H1 (cell line): ENCODE data around the gene WDR53. TPM values are rescaled to one million over a fixed set of nuclear protein-coding genes. Genes with fewer than 3 reads are reported as not detected.

Source experiments
- CTCF ChIA-PET: fragments of 300-600 bp; sonication (Branson Sonifier 250); formaldehyde crosslinking; loops from one replicate; lab custom pipeline; 2021; ENCODE audit not compliant: partially characterized antibody; lab: Charles Lee
- POLR2A ChIA-PET: fragments of 300-600 bp; sonication (Branson Sonifier 250); formaldehyde crosslinking; loops from one replicate; lab custom pipeline; 2021; ENCODE audit warnings: inconsistent platforms; ENCODE audit not compliant: partially characterized antibody; lab: Charles Lee
- DNase-seq, 2 experiments: peaks; one replicate each; pipeline versions ENCODE4 v3.0.0 to v3.0.0-alpha.2; 2010 to 2022; ENCODE audit warnings: low spot score in 2 of 2, low read depth in 1 of 2, mixed read lengths in 1 of 2
- FAIRE-seq: peaks from 2 replicates; lab custom pipeline; 2011; peaks lifted over from hg19 to GRCh38; lab: Jason Lieb, UNC
- H2AFZ ChIP-seq: 2 replicates; pipeline ENCODE4 v1.8.1; 2012; ENCODE audit warnings: low read length, inconsistent platforms
- H2AK5ac ChIP-seq: 2 replicates; pipeline ENCODE4 v1.6.1; 2013; ENCODE audit warnings: low read depth, low read length
- H2BK120ac ChIP-seq: replicated peaks from 2 replicates; pipeline ENCODE3; 2013; ENCODE audit warnings: low read depth, low read length, inconsistent platforms
- H2BK12ac ChIP-seq: 2 replicates; pipeline ENCODE4 v1.6.1; 2013; ENCODE audit warnings: low read depth, low read length
- H2BK15ac ChIP-seq: 2 replicates; pipeline ENCODE4 v1.6.1; 2013; ENCODE audit warnings: low read length
- H2BK20ac ChIP-seq: 2 replicates; pipeline ENCODE4 v1.6.1; 2013; ENCODE audit warnings: low read length
- H2BK5ac ChIP-seq: 2 replicates; pipeline ENCODE4 v1.6.1; 2013; ENCODE audit warnings: low read depth, low read length
- H3K14ac ChIP-seq: 2 replicates; pipeline ENCODE4 v1.6.1; 2013; ENCODE audit warnings: inconsistent platforms; ENCODE audit not compliant: insufficient read length
- H3K18ac ChIP-seq: 2 replicates; pipeline ENCODE4 v1.6.1; 2013; ENCODE audit warnings: low read length; ENCODE audit errors: extremely low read depth
- H3K23ac ChIP-seq: 2 replicates; pipeline ENCODE4 v1.6.1; 2013; ENCODE audit warnings: inconsistent platforms; ENCODE audit not compliant: insufficient read length
- H3K23me2 ChIP-seq: 2 replicates; pipeline ENCODE4 v1.6.1; 2013; ENCODE audit warnings: low read depth, low read length
- H3K27ac ChIP-seq: 2 replicates; pipeline ENCODE4 v1.6.1; 2011; ENCODE audit warnings: low read depth, low read length, inconsistent platforms
- H3K27me3 ChIP-seq, 4 experiments: replicated peaks in 1 of 4; 1 replicate in 1 of 4; 2 replicates in 3 of 4; pipeline versions ENCODE4 v1.6.1 to v1.8.1; 2011 to 2013; ENCODE audit warnings: low read length in 3 of 4, mild to moderate bottlenecking in 3 of 4, inconsistent platforms in 2 of 4, mixed read lengths in 2 of 4, moderate library complexity in 1 of 4; ENCODE audit not compliant: control insufficient read depth in 3 of 4, insufficient read depth in 3 of 4; ENCODE audit errors: extremely low read depth in 1 of 4
- H3K36me3 ChIP-seq, 4 experiments: 2 replicates each; pipeline versions ENCODE4 v1.6.1 to v1.8.1; 2011 to 2013; ENCODE audit warnings: mild to moderate bottlenecking in 4 of 4, low read length in 3 of 4, moderate library complexity in 2 of 4, control low read depth in 1 of 4, inconsistent platforms in 1 of 4; ENCODE audit not compliant: insufficient read depth in 4 of 4, control insufficient read depth in 2 of 4
- H3K4ac ChIP-seq: replicated peaks from 2 replicates; pipeline ENCODE3; 2013; ENCODE audit warnings: low read length, low read depth, mixed read lengths, inconsistent platforms; ENCODE audit not compliant: insufficient read length
- H3K4me1 ChIP-seq, 4 experiments: replicated peaks in 1 of 4; 1 replicate in 1 of 4; 2 replicates in 3 of 4; pipeline versions ENCODE4 v1.6.1 to v1.8.1; 2011 to 2013; ENCODE audit warnings: low read length in 3 of 4, inconsistent platforms in 2 of 4, mixed read lengths in 1 of 4; ENCODE audit not compliant: insufficient read depth in 4 of 4, control insufficient read depth in 3 of 4
- H3K4me2 ChIP-seq, 2 experiments: 2 replicates each; pipeline versions ENCODE4 v1.6.1 to v1.8.1; 2011 to 2013; ENCODE audit warnings: low read depth in 2 of 2, low read length in 2 of 2, control low read depth in 1 of 2, inconsistent platforms in 1 of 2, mild to moderate bottlenecking in 1 of 2; ENCODE audit not compliant: insufficient read depth in 1 of 2
- H3K4me3 ChIP-seq, 4 experiments: fragments of 200-600, 300-600 bp in 1 of 4; sonication (generic), shearing (Covaris generic), sonication (Bioruptor Twin) in 1 of 4; 2 replicates each; pipeline versions ENCODE4 v1.5.1 to v1.8.1; 2011 to 2016; ENCODE audit warnings: low read length in 4 of 4, low read depth in 3 of 4, control low read depth in 2 of 4, inconsistent platforms in 2 of 4, mild to moderate bottlenecking in 2 of 4, mixed read lengths in 1 of 4, moderate library complexity in 1 of 4; ENCODE audit not compliant: insufficient read depth in 2 of 4; ENCODE audit errors: extremely low read depth in 1 of 4
- H3K56ac ChIP-seq: replicated peaks from 2 replicates; pipeline ENCODE3; 2013; ENCODE audit warnings: low read depth, mild to moderate bottlenecking, mixed read lengths, low read length, inconsistent platforms; ENCODE audit not compliant: insufficient read length
- H3K79me1 ChIP-seq: 2 replicates; pipeline ENCODE4 v1.6.1; 2013; ENCODE audit warnings: low read depth, low read length, control low read depth
- H3K79me2 ChIP-seq, 2 experiments: 2 replicates each; pipeline versions ENCODE4 v1.6.1 to v1.8.1; 2012 to 2013; ENCODE audit warnings: low read length in 2 of 2, mild to moderate bottlenecking in 2 of 2, inconsistent platforms in 1 of 2; ENCODE audit not compliant: insufficient read depth in 2 of 2, control insufficient read depth in 1 of 2
- H3K9ac ChIP-seq, 4 experiments: replicated peaks in 1 of 4; 1 replicate in 1 of 4; 2 replicates in 3 of 4; pipeline versions ENCODE4 v1.6.1 to v1.8.1; 2011 to 2013; ENCODE audit warnings: low read depth in 3 of 4, low read length in 3 of 4, control low read depth in 2 of 4, mild to moderate bottlenecking in 2 of 4, moderate library complexity in 2 of 4, inconsistent platforms in 1 of 4; ENCODE audit errors: extremely low read depth in 1 of 4
- H3K9me3 ChIP-seq, 2 experiments: 2 replicates each; pipeline versions ENCODE4 v1.6.1 to v1.8.1; 2012 to 2013; ENCODE audit warnings: mild to moderate bottlenecking in 2 of 2, moderate library complexity in 2 of 2, control low read depth in 1 of 2, inconsistent platforms in 1 of 2, low read depth in 1 of 2, low read length in 1 of 2, mixed read lengths in 1 of 2; ENCODE audit not compliant: insufficient read depth in 2 of 2
- H4K20me1 ChIP-seq, 2 experiments: replicated peaks in 1 of 2; 2 replicates each; pipeline versions ENCODE3 to v1.8.1; 2011 to 2013; ENCODE audit warnings: inconsistent platforms in 2 of 2, low read length in 2 of 2, mild to moderate bottlenecking in 1 of 2; ENCODE audit not compliant: insufficient read depth in 2 of 2, control insufficient read depth in 1 of 2
- H4K5ac ChIP-seq: 2 replicates; pipeline ENCODE4 v1.6.1; 2013; ENCODE audit warnings: low read length, low read depth, mixed read lengths, inconsistent platforms; ENCODE audit not compliant: insufficient read length
- H4K8ac ChIP-seq: 2 replicates; pipeline ENCODE4 v1.8.0; 2013; ENCODE audit warnings: mild to moderate bottlenecking, moderate library complexity, low read length, inconsistent platforms; ENCODE audit not compliant: insufficient read depth; ENCODE audit errors: extremely low read depth
- H4K91ac ChIP-seq: replicated peaks from 2 replicates; pipeline ENCODE3; 2013; ENCODE audit warnings: low read length, mixed read lengths, inconsistent platforms; ENCODE audit not compliant: insufficient read length
- CHD2 ChIP-seq: IDR thresholded peaks from 2 replicates; pipeline ENCODE4 v1.6.1; 2012; ENCODE audit warnings: low read length, improper control_type of control experiment
- SIX5 ChIP-seq: IDR thresholded peaks from 2 replicates; pipeline ENCODE4 v1.6.1; 2011; ENCODE audit warnings: mild to moderate bottlenecking, low read depth, low read length
- SRF ChIP-seq: IDR thresholded peaks from 2 replicates; pipeline ENCODE4 v1.6.1; 2011; ENCODE audit warnings: mild to moderate bottlenecking, low read depth, low read length, moderate library complexity
- WGBS, 2 experiments: shearing (Covaris generic) in 1 of 2; methylation state at CpG; one replicate each; pipeline versions ENCODE4 v1.1.6 to v1.1.7; 2013 to 2015; ENCODE audit warnings: low lambda C conversion rate in 2 of 2, mixed read lengths in 2 of 2, inconsistent platforms in 1 of 2, low coverage in 1 of 2, missing lambda C conversion rate in 1 of 2; ENCODE audit not compliant: insufficient replicate concordance in 2 of 2, insufficient coverage in 1 of 2, insufficient read length in 1 of 2; ENCODE audit errors: extremely low coverage in 1 of 2, missing lambda C conversion rate in 1 of 2; 5-methylcytosine and 5-hydroxymethylcytosine counted together
- polyA plus RNA-seq, 7 experiments: library from polyadenylated mRNA; depleted of rRNA in 3 of 7; stranded (reverse) in 5 of 7; unstranded in 2 of 7; fragments of >200 nt in 5 of 7; fragments of 200-250 nt in 2 of 7; gene quantifications; 1 replicate in 5 of 7; 2 replicates in 1 of 7; 4 replicates in 1 of 7; pipeline versions ENCODE4 v1.2.1 to v1.2.3, GENCODE V29; 2011 to 2013; ENCODE audit warnings: missing spikeins in 2 of 7, mixed read lengths in 2 of 7
- total RNA-seq: library from RNA; stranded (reverse); fragmentation: NEBNext Ultra II Directional; extraction: Animal tissue kit (Norgen Biotek cat#: 25700); gene quantifications from 2 replicates; pipeline ENCODE4 v1.2.1, GENCODE V29; 2021

WDR53 gene
- total and polyA plus RNA-seq, 2 of the 8 experiments (the other 6 are each of a cell fraction or from before 2014, with no cell fraction given), result 7.4 to 18.8 TPM

GRCh38 chr3:196585044-196585757 lies 16.8 kb upstream of the WDR53 start:
- CTCF ChIA-PET, result no interaction called here
- no peak overlapping the region for H4K5ac ChIP-seq
- no peak overlapping the region for H4K8ac ChIP-seq
- no peak overlapping the region for H4K91ac ChIP-seq
- no peaks in the 10 kb centered on the region for H3K27me3 ChIP-seq
- H3K4me1 ChIP-seq, result no peaks in the 10 kb centered on the region
- WGBS, 2 experiments, result 85% methylated on average over 3 of the region's 3 CpGs; no CpG with 5 or more reads in 1 of the 2 experiments
- H3K56ac ChIP-seq, result no peak overlapping the region
- no peak overlapping the region for H3K14ac ChIP-seq
- no peaks in the 10 kb centered on the region for H3K79me1 ChIP-seq
- H2BK20ac ChIP-seq, result no peak overlapping the region
- H2BK15ac ChIP-seq, result no peak overlapping the region
- no peak overlapping the region for H2AFZ ChIP-seq
- no peak overlapping the region for H3K4me3 ChIP-seq
- TF ChIP-seq CHD2 (no peak), SIX5 (no peak), SRF (no peak)
- no peak overlapping the region for H3K27ac ChIP-seq
- peaks cover 0 to 5% of the 10 kb centered on the region in 2 experiments for H4K20me1 ChIP-seq
- no peak overlapping the region for H2BK12ac ChIP-seq
- no peaks in the 10 kb centered on the region for H3K79me2 ChIP-seq
- H3K9me3 ChIP-seq, result no peaks in the 10 kb centered on the region
- H3K4me2 ChIP-seq, result no peak overlapping the region
- FAIRE-seq (no peak), DNase-seq (no peak)
- H3K9ac ChIP-seq, result no peak overlapping the region
- peaks cover 0 to 12% (median 8%) of the 10 kb centered on the region in 4 experiments; a peak in 4 of 8 replicates for H3K36me3 ChIP-seq
- no peak overlapping the region for H2BK120ac ChIP-seq
- H3K23ac ChIP-seq, result no peak overlapping the region
- POLR2A ChIA-PET, result no interaction called here
- no peak overlapping the region for H2AK5ac ChIP-seq
- no peak overlapping the region for H2BK5ac ChIP-seq
- H3K4ac ChIP-seq, result no peak overlapping the region
- H3K18ac ChIP-seq, result no peak overlapping the region
- H3K23me2 ChIP-seq, result no peaks in the 10 kb centered on the region
